ENCODE data around the gene MYMK. TPM values are rescaled to one million over a fixed set of nuclear protein-coding genes. Genes with fewer than 3 reads are reported as not detected.

Gene MYMK
- total RNA-seq, 1 donor from 2014 or later: not detected

DNA sequence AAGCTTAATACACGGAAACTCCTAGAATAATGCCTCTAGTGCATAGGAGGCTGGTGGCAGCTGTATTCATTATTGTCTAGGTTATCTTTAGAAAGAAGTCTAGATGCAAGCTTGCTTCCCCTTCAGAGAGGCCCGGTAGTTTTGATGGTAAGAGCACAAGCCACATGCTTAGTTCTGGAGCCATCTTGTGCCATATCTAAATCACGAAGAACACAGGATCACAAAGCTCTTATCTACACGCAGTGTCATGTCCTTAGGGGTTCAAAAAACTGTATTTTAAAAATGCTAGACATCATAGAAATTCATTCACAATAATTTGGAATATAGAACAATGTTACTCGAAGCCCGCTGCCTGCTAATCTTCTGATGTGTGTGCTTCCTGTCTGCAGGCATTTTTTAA lies 58.8 kb downstream of the MYMK start:
- Mint-ChIP-seq H3K9me3 (ENCODE audit: low read depth) (no peaks in the 10 kb centered on the region), H3K27ac (no peak overlapping the region), H3K4me1 (ENCODE audit: low read depth) (peaks cover 7% of the 10 kb centered on the region), H3K36me3 (ENCODE audit: insufficient read depth) (peaks cover 1% of the 10 kb centered on the region), H3K27me3 (no peaks in the 10 kb centered on the region), H3K4me3 (ENCODE audit: low read depth) (no peak overlapping the region)
- no peak for DNase-seq (ENCODE audit: low spot score, unreplicated experiment)
- TF ChIP-seq, protein P1, sequence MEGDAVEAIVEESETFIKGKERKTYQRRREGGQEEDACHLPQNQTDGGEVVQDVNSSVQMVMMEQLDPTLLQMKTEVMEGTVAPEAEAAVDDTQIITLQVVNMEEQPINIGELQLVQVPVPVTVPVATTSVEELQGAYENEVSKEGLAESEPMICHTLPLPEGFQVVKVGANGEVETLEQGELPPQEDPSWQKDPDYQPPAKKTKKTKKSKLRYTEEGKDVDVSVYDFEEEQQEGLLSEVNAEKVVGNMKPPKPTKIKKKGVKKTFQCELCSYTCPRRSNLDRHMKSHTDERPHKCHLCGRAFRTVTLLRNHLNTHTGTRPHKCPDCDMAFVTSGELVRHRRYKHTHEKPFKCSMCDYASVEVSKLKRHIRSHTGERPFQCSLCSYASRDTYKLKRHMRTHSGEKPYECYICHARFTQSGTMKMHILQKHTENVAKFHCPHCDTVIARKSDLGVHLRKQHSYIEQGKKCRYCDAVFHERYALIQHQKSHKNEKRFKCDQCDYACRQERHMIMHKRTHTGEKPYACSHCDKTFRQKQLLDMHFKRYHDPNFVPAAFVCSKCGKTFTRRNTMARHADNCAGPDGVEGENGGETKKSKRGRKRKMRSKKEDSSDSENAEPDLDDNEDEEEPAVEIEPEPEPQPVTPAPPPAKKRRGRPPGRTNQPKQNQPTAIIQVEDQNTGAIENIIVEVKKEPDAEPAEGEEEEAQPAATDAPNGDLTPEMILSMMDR (IDR thresholded peaks at IDR 0.05; ENCODE audit: unreplicated experiment): no peak

DNA sequence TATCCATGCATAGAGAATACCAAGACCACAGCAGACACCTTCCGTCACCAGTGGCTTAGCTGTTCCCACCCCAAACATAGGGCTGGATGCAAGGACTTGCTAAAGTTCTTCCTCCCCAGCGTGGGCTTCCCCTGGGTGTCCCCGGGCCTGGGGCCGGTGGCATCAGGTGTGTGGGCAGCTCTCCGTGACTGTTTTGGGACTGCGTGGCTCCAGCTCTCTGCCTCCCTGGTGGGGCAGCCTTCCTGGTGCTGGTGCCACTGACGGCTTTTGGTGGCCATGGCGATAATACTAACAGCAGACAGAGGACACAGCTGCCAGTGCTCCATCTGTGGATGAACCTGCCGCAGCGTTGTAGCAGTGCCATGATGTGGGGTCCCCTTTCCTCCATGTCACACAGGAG lies 60.1 kb downstream of the MYMK start:
- Mint-ChIP-seq H3K27ac (no peak overlapping the region), H3K4me1 (ENCODE audit: low read depth) (peaks cover 12% of the 10 kb centered on the region), H3K4me3 (ENCODE audit: low read depth) (no peak overlapping the region), H3K27me3 (no peaks in the 10 kb centered on the region), H3K9me3 (ENCODE audit: low read depth) (no peaks in the 10 kb centered on the region), H3K36me3 (ENCODE audit: insufficient read depth) (peaks cover 1% of the 10 kb centered on the region)
- DNase-seq (ENCODE audit: low spot score, unreplicated experiment): no peak
- TF ChIP-seq, protein P1 (IDR thresholded peaks at IDR 0.05; ENCODE audit: unreplicated experiment): no peak

Other genes starting within 250 kb of the MYMK start
- 9.3 and 10.3 TPM in 2 replicates for gene ABO, start 249.8 kb downstream of the MYMK start, total RNA-seq
- gene SURF6, start 188.8 kb downstream of the MYMK start, total RNA-seq: 21.3 and 23.1 TPM in 2 replicates
- 48.4 and 49.2 TPM in 2 replicates for gene MED22, start 176.8 kb downstream of the MYMK start, total RNA-seq
- gene RPL7A, start 176.7 kb downstream of the MYMK start, total RNA-seq: 2,045 and 2,098 TPM in 2 replicates
- 36.3 and 42.9 TPM in 2 replicates for gene SURF1, start 168.5 kb downstream of the MYMK start, total RNA-seq
- gene SURF2, start 168.4 kb downstream of the MYMK start, total RNA-seq: 15.8 and 19.8 TPM in 2 replicates
- 120 and 122 TPM in 2 replicates for gene SURF4, start 148.9 kb downstream of the MYMK start, total RNA-seq
- gene STKLD1, start 148.6 kb downstream of the MYMK start, total RNA-seq: 3.8 and 4.0 TPM in 2 replicates
- 30.3 and 30.9 TPM in 2 replicates for gene REXO4, start 106.9 kb downstream of the MYMK start, total RNA-seq
- 16.0 and 17.8 TPM in 2 replicates for gene ADAMTS13, start 102.6 kb downstream of the MYMK start, total RNA-seq
- 55.6 and 56.2 TPM in 2 replicates for gene CACFD1, start 65.0 kb downstream of the MYMK start, total RNA-seq
- 4.7 and 5.2 TPM in 2 replicates for gene SLC2A6, start 45.9 kb downstream of the MYMK start, total RNA-seq
- gene ADAMTSL2, start 9.7 kb upstream of the MYMK start, total RNA-seq: 0.07 and 0.14 TPM in 2 replicates
- not detected in 2 replicates for gene FAM163B, start 84.4 kb upstream of the MYMK start, total RNA-seq
- gene DBH, start 111.4 kb upstream of the MYMK start, total RNA-seq: not detected in 2 replicates
- gene SARDH, start 213.4 kb upstream of the MYMK start, total RNA-seq: 4.2 and 5.1 TPM in 2 replicates